ENCODE measurements around the gene NIPSNAP3A.
A peak's percentile ranks its signal among the peaks of the same experiment; 100 is the strongest.

NIPSNAP3A gene

GRCh38 chr9:104774831-104775573 is 27.5 kb downstream of the NIPSNAP3A start:
- no peak for DNase-seq

- DNase-seq, result no peak
These were observed 28.1 kb downstream of the NIPSNAP3A start for GRCh38 chr9:104775574-104775936.

GRCh38 chr9:104775976-104776375 is 28.5 kb downstream of the NIPSNAP3A start:
- no peak for DNase-seq

- no peak for DNase-seq
These were observed 29.3 kb downstream of the NIPSNAP3A start for GRCh38 chr9:104776797-104777196.

- DNase-seq, result no peak
These were observed 31.3 kb downstream of the NIPSNAP3A start for GRCh38 chr9:104778802-104779201.

- DNase-seq, result no peak
These were observed 31.9 kb downstream of the NIPSNAP3A start for GRCh38 chr9:104779334-104779733.

- DNase-seq, result no peak
These were observed 32.6 kb downstream of the NIPSNAP3A start for GRCh38 chr9:104779946-104780535.

- DNase-seq, result no peak
These were observed 33.4 kb downstream of the NIPSNAP3A start for GRCh38 chr9:104780796-104781395.

GRCh38 chr9:104783588-104783987 is 36.1 kb downstream of the NIPSNAP3A start:
- DNase-seq, result no peak

- DNase-seq, result no peak
These were observed 36.6 kb downstream of the NIPSNAP3A start for GRCh38 chr9:104784098-104784497.

GRCh38 chr9:104786293-104786692 is 38.8 kb downstream of the NIPSNAP3A start:
- DNase-seq, result no peak

GRCh38 chr9:104787306-104788015 is 40.0 kb downstream of the NIPSNAP3A start:
- DNase-seq, result no peak

GRCh38 chr9:104788251-104788650 is 40.8 kb downstream of the NIPSNAP3A start:
- DNase-seq, result no peak

- no peak for DNase-seq
These were observed 46.6 kb downstream of the NIPSNAP3A start for GRCh38 chr9:104794070-104794469.

GRCh38 chr9:104795082-104795481 is 47.6 kb downstream of the NIPSNAP3A start:
- DNase-seq, result no peak

- no peak for DNase-seq
These were observed 48.4 kb downstream of the NIPSNAP3A start for GRCh38 chr9:104795857-104796256.

- DNase-seq, result no peak
These were observed 50.9 kb downstream of the NIPSNAP3A start for GRCh38 chr9:104798209-104798995.

GRCh38 chr9:104800068-104800785 is 52.7 kb downstream of the NIPSNAP3A start:
- no peak for DNase-seq

- no peak for DNase-seq
These were observed 54.6 kb downstream of the NIPSNAP3A start for GRCh38 chr9:104802110-104802509.

- no peak for DNase-seq
These were observed 55.4 kb downstream of the NIPSNAP3A start for GRCh38 chr9:104802906-104803305.

GRCh38 chr9:104805441-104805840 is 58.0 kb downstream of the NIPSNAP3A start:
- DNase-seq, result no peak

GRCh38 chr9:104808035-104808614 is 60.6 kb downstream of the NIPSNAP3A start:
- peak; percentile 64 for DNase-seq

All from right hindlimb (tissue), 1 donor.